GM12878 (cell line): ENCODE measurements around the gene MOGAT3. TPM values are rescaled to one million over a fixed set of nuclear protein-coding genes. Genes with fewer than 3 reads are reported as not detected.

Source experiments
- ATAC-seq: fragments of 200-7000 bp; cut with Tn5 transposase; 3 replicates; pipeline ENCODE4 v1.9.1; 2020; ENCODE audit warnings: mild to moderate bottlenecking, moderate library complexity
- BruUV-seq: library from RNA; stranded (reverse); fragments of 400-500 nt; replicated peaks from 2 replicates; lab custom pipeline; 2021; lab: Mats Ljungman, UMichigan
- CTCF ChIA-PET: fragments of 300-600 bp; sonication (Branson Sonifier 250); formaldehyde crosslinking; extraction: SDS; loops from one replicate; lab custom pipeline; 2021; ENCODE audit warnings: inconsistent platforms; lab: Yijun Ruan, JAX
- POLR2A ChIA-PET: fragments of 350-600 bp; formaldehyde crosslinking; extraction: SDS; loops from one replicate; lab custom pipeline; 2021; ENCODE audit warnings: inconsistent platforms; lab: Charles Lee
- RAD21 ChIA-PET: fragments of 300-600 bp; sonication (Branson Sonifier 250); formaldehyde crosslinking; loops from one replicate; lab custom pipeline; 2023; ENCODE audit warnings: antibody characterized with exemption; ENCODE audit not compliant: unreplicated experiment; lab: Charles Lee
- SMC1A ChIA-PET: fragments of 300-600 bp; sonication (Branson Sonifier 250); formaldehyde crosslinking; loops from one replicate; lab custom pipeline; 2023; ENCODE audit not compliant: unreplicated experiment, uncharacterized antibody; lab: Charles Lee
- DNase-seq: peaks from one replicate; pipeline ENCODE4 v3.0.0-alpha.2; 2011; ENCODE audit warnings: low read depth, low spot score
- FAIRE-seq: peaks from 3 replicates; lab custom pipeline; 2011; peaks lifted over from hg19 to GRCh38; lab: Jason Lieb, UNC
- H2AFZ ChIP-seq: 2 replicates; pipeline ENCODE4 v1.6.0; 2011; ENCODE audit warnings: low read depth, low read length, control low read depth; ENCODE audit not compliant: control insufficient read depth
- H3K27ac ChIP-seq: 2 replicates; pipeline ENCODE4 v1.5.1; 2011; ENCODE audit warnings: control low read depth; ENCODE audit not compliant: control insufficient read depth, insufficient read depth
- H3K27me3 ChIP-seq, 2 experiments: replicated peaks in 1 of 2; 2 replicates each; pipeline versions ENCODE4 v1.6.0 to v1.6.1; 2011; ENCODE audit warnings: low read length in 1 of 2; ENCODE audit not compliant: control insufficient read depth in 2 of 2, insufficient read depth in 2 of 2
- H3K36me3 ChIP-seq, 2 experiments: 2 replicates each; pipeline ENCODE4 v1.5.1; 2011; ENCODE audit warnings: low read length in 1 of 2; ENCODE audit not compliant: control insufficient read depth in 2 of 2, insufficient read depth in 2 of 2
- H3K4me1 ChIP-seq: 2 replicates; pipeline ENCODE4 v1.6.1; 2011; ENCODE audit warnings: mild to moderate bottlenecking, low read length, moderate library complexity, mixed read lengths; ENCODE audit not compliant: control insufficient read depth, insufficient read depth
- H3K4me2 ChIP-seq: 2 replicates; pipeline ENCODE4 v1.6.0; 2011; ENCODE audit warnings: control low read depth; ENCODE audit not compliant: control insufficient read depth, insufficient read depth
- H3K4me3 ChIP-seq: fragments of 200-600 bp; sonication (generic); 2 replicates; pipeline ENCODE4 v1.5.1; 2016
- H3K79me2 ChIP-seq: 2 replicates; pipeline ENCODE4 v1.6.0; 2011; ENCODE audit warnings: low read length; ENCODE audit not compliant: control insufficient read depth, insufficient read depth
- H3K9ac ChIP-seq: 2 replicates; pipeline ENCODE4 v1.8.0; 2011; ENCODE audit warnings: low read length, control low read depth, mixed read lengths; ENCODE audit not compliant: control insufficient read depth, insufficient read depth
- H3K9me3 ChIP-seq: replicated peaks from 3 replicates; pipeline ENCODE4 v1.5.1; 2011; ENCODE audit warnings: mild to moderate bottlenecking, low read length; ENCODE audit not compliant: control insufficient read depth, insufficient read depth
- H4K20me1 ChIP-seq: 2 replicates; pipeline ENCODE4 v1.6.0; 2011; ENCODE audit not compliant: control insufficient read depth, insufficient read depth
- ATF3 ChIP-seq: IDR thresholded peaks from 2 replicates; pipeline ENCODE4 v1.6.1; 2011; ENCODE audit warnings: low read depth, mild to moderate bottlenecking, low read length, moderate library complexity, borderline replicate concordance; ENCODE audit errors: extremely low read depth
- BHLHE40 ChIP-seq, 2 experiments: fragments of 450-650 bp in 1 of 2; IDR thresholded peaks; 2 replicates each; pipeline ENCODE4 v1.6.1; 2011 to 2017; ENCODE audit warnings: low read depth in 2 of 2, borderline replicate concordance in 1 of 2, improper control_type of control experiment in 1 of 2, low read length in 1 of 2, mild to moderate bottlenecking in 1 of 2
- HCFC1 ChIP-seq: fragments of 150-350 bp; IDR thresholded peaks from 2 replicates; pipeline ENCODE4 v1.6.1; 2014; ENCODE audit warnings: low read length
- MXI1 ChIP-seq: fragments of 150-350 bp; IDR thresholded peaks from 2 replicates; pipeline ENCODE4 v1.6.1; 2011; ENCODE audit warnings: low read depth, mild to moderate bottlenecking, inconsistent platforms, low read length, improper control_type of control experiment
- NFYB ChIP-seq: IDR thresholded peaks from 2 replicates; pipeline ENCODE4 v1.6.1; 2011; ENCODE audit warnings: low read depth, mild to moderate bottlenecking, low read length, improper control_type of control experiment, moderate library complexity; ENCODE audit not compliant: insufficient read depth
- PKNOX1 ChIP-seq: fragments of 450-650 bp; IDR thresholded peaks from 2 replicates; pipeline ENCODE4 v1.6.1; 2016; ENCODE audit warnings: mild to moderate bottlenecking
- PRDM15 ChIP-seq: fragments of 450-650 bp; formaldehyde crosslinking; IDR thresholded peaks from 2 replicates; pipeline ENCODE4 v1.4.0; 2020; ENCODE audit warnings: mild to moderate bottlenecking, moderate library complexity
- RCOR1 ChIP-seq: conservative IDR thresholded peaks from 2 replicates; pipeline ENCODE4 v1.6.1; 2012; ENCODE audit warnings: low read depth, low read length, improper control_type of control experiment
- SIN3A ChIP-seq: IDR thresholded peaks from 2 replicates; pipeline ENCODE4 v1.6.1; 2012; ENCODE audit warnings: low read depth, low read length, improper control_type of control experiment
- STAT1 ChIP-seq: fragments of 450-650 bp; conservative IDR thresholded peaks from 2 replicates; pipeline ENCODE4 v1.6.1; 2014; ENCODE audit warnings: antibody characterized with exemption, mild to moderate bottlenecking
- USF1 ChIP-seq: IDR thresholded peaks from 2 replicates; pipeline ENCODE4 v1.6.1; 2011; ENCODE audit warnings: borderline replicate concordance, low read depth, mild to moderate bottlenecking, moderate library complexity, mixed read lengths, low read length; ENCODE audit not compliant: insufficient read depth; ENCODE audit errors: extremely low read length
- USF2 ChIP-seq: IDR thresholded peaks from 2 replicates; pipeline ENCODE4 v1.6.1; 2011; ENCODE audit warnings: low read depth, low read length, improper control_type of control experiment, borderline replicate concordance
- ZNF24 ChIP-seq: fragments of 450-650 bp; IDR thresholded peaks from 2 replicates; pipeline ENCODE4 v1.6.1; 2017; ENCODE audit warnings: antibody characterized with exemption, mild to moderate bottlenecking
- WGBS: methylation state at CpG from one replicate; pipeline ENCODE4 v1.1.6; 2016; ENCODE audit warnings: low lambda C conversion rate; ENCODE audit not compliant: insufficient replicate concordance, insufficient coverage; ENCODE audit errors: missing lambda C conversion rate; 5-methylcytosine and 5-hydroxymethylcytosine counted together
- in situ Hi-C: fragments of 300-500 bp; cut with MboI; formaldehyde crosslinking; loops from 9 replicates; pipeline ENCODE4 v1.14.3; 2018; ENCODE audit warnings: mixed read lengths
- intact Hi-C: fragments of 100-400 bp; cut with micrococcal nuclease; formaldehyde crosslinking; loops from one replicate; pipeline ENCODE4 v1.14.2; 2022; ENCODE audit not compliant: unreplicated experiment
- polyA plus RNA-seq, 11 experiments: library from polyadenylated mRNA; depleted of rRNA in 4 of 11; unstranded in 6 of 11; stranded (reverse) in 5 of 11; fragments of >200 nt; fragmentation: Nextera tagmentation in 4 of 11; fragmentation: Illumina TruSeq in 1 of 11; extraction: Ambion mirVana in 4 of 11; extraction: Trizol in 1 of 11; gene quantifications; 1 replicate in 1 of 11; 2 replicates in 10 of 11; pipeline versions ENCODE4 v1.2.1 to v1.2.3, GENCODE V29; 2011 to 2016; ENCODE audit warnings: inconsistent platforms in 2 of 11, missing spikeins in 2 of 11, low read depth in 1 of 11
- total RNA-seq, 4 experiments: library from RNA; depleted of rRNA in 3 of 4; stranded (reverse); fragments of >200 nt in 3 of 4; fragmentation: Illumina TruSeq in 1 of 4; extraction: Trizol in 1 of 4; gene quantifications; 2 replicates each; pipeline versions ENCODE4 v1.2.1 to v1.2.3, GENCODE V29; 2013 to 2021

The MOGAT3 gene
- total and polyA plus RNA-seq, 10 of the 15 experiments (the other 5 are each of a cell fraction or from before 2014, with no cell fraction given), result 0.11 TPM; not detected in 9

- peaks cover 0 to 2% of the 10 kb centered on the region in 2 experiments; a peak in 3 of 4 replicates for H3K36me3 ChIP-seq
- ChIA-PET SMC1A (interaction anchor here (0.7 to 1.9 kb wide), 5 partner anchors 21 to 71 kb away, joined by 3 to 8 read pairs (median 3); no protein-coding TSS in a partner anchor), POLR2A (interaction anchor here (0.5 to 1.0 kb wide), 6 partner anchors 8 to 168 kb away, joined by 3 to 5 read pairs (median 4); partner anchors contain the start of genes PLOD3 and ZNHIT1), CTCF (interaction anchor here (0.9 to 2.4 kb wide), 7 partner anchors 9 to 125 kb away, joined by 3 to 17 read pairs (median 5); no protein-coding TSS in a partner anchor), RAD21 (interaction anchor here (0.5 to 2.5 kb wide), 6 partner anchors 8 to 28 kb away, joined by 3 to 32 read pairs (median 3); no protein-coding TSS in a partner anchor)
- peak; percentile 82 for ATAC-seq
- in situ Hi-C loops, result no loop called here
- H3K27ac ChIP-seq, result no peak within 1 kb of the TSS
- H3K4me1 ChIP-seq, result peaks cover 11% of the 10 kb centered on the region
- peak within 1 kb of the TSS; percentile 44; the same call in 1 of the 2 replicates for H3K4me3 ChIP-seq
- FAIRE-seq, result peak; percentile 94
- intact Hi-C loops, result no loop called here
- 3% methylated on average over 60 of the region's 74 CpGs for WGBS
- no peak within 1 kb of the TSS for H3K9ac ChIP-seq
- H2AFZ ChIP-seq, result 0 out of 2 replicates have a peak within 1 kb of the TSS, but pooled peaks have one; percentile 10
- H3K9me3 ChIP-seq, result no peaks in the 10 kb centered on the region; the same call in 2 of the 3 replicates
- peak within 1 kb of the TSS; percentile 84 for H3K4me2 ChIP-seq
- no peak for DNase-seq
- no peaks in the 10 kb centered on the region for H3K79me2 ChIP-seq
- BruUV-seq, result no TSS peak
- H3K27me3 ChIP-seq, result peaks cover 17 to 27% of the 10 kb centered on the region in 2 experiments; a peak in 3 of 4 replicates
- no peaks in the 10 kb centered on the region for H4K20me1 ChIP-seq
- TF ChIP-seq RCOR1 (peak; percentile 93), USF2 (peak; percentile 92), STAT1 (no peak), HCFC1 (peak; percentile 19; the same call in 1 of the 2 replicates), SIN3A (peak; percentile 92), MXI1 (peak; percentile 88), PRDM15 (CRISPR knock-in tag) (no peak), PKNOX1 (peak; percentile 21; the same call in 1 of the 2 replicates), NFYB (peak; percentile 60; the same call in 1 of the 2 replicates), USF1 (peak; percentile 96), ATF3 (peak; percentile 72; the same call in 1 of the 2 replicates), BHLHE40 (IDR thresholded peaks at IDR 0.05; ENCODE audit: borderline replicate concordance in 1 of 2, low read depth in 2 of 2, low read length in 1 of 2) (peak; percentile 77 to 93), ZNF24 (peak; percentile 99)
Observed at GRCh38 chr7:101165075-101165957, 35.5 kb downstream of the MOGAT3 start, which contains the start of gene VGF. TSS of gene VGF (minus strand) at chr7:101165569. CDS start at chr7:101164843, 726 bp downstream.
